ENCODE measurements around the gene IQCM.

IQCM gene

DNA sequence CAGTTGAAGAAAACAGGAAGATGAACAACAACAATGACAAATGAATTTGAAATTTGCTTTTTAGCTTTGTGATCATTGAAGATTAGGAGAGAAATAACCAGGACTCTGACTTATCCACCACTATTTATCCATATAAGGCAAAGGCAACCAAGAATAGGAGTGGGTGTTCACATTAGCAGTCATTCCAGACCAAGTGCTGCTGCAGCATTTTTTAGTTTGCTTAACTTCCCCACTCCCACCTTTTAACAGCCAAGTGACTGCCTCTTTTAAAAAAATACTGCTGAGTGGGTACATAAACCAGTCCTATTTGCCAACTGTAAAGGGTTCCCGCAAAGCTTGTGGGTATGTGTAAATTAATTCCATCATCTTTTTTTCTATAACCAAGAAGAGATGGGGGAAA, 230.9 kb downstream of the IQCM start:
- no peaks in the 10 kb centered on the region for H3K27me3 ChIP-seq (replicated peaks)
- no peak overlapping the region for H3K4me3 ChIP-seq (ENCODE audit: low read depth, low read length)
- TF ChIP-seq, protein P1, sequence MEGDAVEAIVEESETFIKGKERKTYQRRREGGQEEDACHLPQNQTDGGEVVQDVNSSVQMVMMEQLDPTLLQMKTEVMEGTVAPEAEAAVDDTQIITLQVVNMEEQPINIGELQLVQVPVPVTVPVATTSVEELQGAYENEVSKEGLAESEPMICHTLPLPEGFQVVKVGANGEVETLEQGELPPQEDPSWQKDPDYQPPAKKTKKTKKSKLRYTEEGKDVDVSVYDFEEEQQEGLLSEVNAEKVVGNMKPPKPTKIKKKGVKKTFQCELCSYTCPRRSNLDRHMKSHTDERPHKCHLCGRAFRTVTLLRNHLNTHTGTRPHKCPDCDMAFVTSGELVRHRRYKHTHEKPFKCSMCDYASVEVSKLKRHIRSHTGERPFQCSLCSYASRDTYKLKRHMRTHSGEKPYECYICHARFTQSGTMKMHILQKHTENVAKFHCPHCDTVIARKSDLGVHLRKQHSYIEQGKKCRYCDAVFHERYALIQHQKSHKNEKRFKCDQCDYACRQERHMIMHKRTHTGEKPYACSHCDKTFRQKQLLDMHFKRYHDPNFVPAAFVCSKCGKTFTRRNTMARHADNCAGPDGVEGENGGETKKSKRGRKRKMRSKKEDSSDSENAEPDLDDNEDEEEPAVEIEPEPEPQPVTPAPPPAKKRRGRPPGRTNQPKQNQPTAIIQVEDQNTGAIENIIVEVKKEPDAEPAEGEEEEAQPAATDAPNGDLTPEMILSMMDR (IDR thresholded peaks at IDR 0.05; ENCODE audit: low read depth, low read length, missing control alignments) = no peak
- no peak for DNase-seq
- H3K36me3 ChIP-seq (replicated peaks) = no peaks in the 10 kb centered on the region
- in situ Hi-C loops (cut with HindIII; ENCODE audit: low pct_ligation_motif_present, low sequenced_read_pairs) = no loop called here
- no peak overlapping the region for H3K27ac ChIP-seq

DNA sequence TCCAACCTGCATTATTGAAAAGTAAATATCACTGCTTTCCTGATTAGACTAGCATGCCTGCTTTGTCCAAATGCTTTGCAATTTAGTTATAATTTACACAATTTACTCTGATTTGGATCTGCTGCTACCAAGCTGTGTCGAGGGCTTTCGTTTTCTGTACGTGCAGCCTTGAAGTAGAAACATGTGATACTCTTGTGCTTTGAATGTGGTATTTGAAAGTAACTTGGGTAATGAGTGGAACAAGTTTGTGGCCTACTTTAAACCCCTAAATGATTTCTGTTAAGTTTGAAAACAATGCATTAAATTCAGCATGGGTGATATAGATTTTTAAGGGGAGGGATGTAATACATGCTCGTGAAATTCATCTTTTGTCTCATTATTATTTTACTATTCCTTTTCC, 240.7 kb downstream of the IQCM start:
- DNase-seq = no peak
- Histone ChIP-seq H3K4me3 (ENCODE audit: low read depth, low read length) (no peak overlapping the region), H3K36me3 (replicated peaks) (no peaks in the 10 kb centered on the region), H3K27me3 (replicated peaks) (no peaks in the 10 kb centered on the region), H3K27ac (no peak overlapping the region)
- in situ Hi-C loops (cut with HindIII; ENCODE audit: low pct_ligation_motif_present, low sequenced_read_pairs) = no loop called here
- TF ChIP-seq, protein P1 (IDR thresholded peaks at IDR 0.05; ENCODE audit: low read depth, low read length, missing control alignments) = no peak

DNA sequence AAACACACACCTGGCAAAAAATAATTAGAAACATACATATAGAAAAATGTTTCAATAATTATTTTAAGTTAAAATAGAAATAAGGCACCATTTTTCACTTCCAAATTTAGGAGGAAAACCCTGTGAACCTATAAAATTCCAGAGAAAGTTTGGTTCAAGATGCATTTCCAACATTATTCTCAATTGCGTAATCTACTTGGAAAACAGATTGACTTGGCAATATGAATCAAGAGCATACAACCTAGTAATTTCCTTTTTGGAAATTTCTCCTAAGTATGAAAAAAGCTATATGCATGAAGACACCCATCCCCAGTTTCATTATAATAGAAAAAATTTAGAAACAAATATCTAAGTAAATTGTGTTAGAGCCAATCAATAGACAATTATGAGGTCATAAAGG, 242.9 kb downstream of the IQCM start:
- no peak for DNase-seq
- Histone ChIP-seq H3K27me3 (replicated peaks) (no peaks in the 10 kb centered on the region), H3K36me3 (replicated peaks) (no peaks in the 10 kb centered on the region), H3K4me3 (ENCODE audit: low read depth, low read length) (no peak overlapping the region), H3K27ac (no peak overlapping the region)
- in situ Hi-C loops (cut with HindIII; ENCODE audit: low pct_ligation_motif_present, low sequenced_read_pairs) = no loop called here
- TF ChIP-seq, protein P1 (IDR thresholded peaks at IDR 0.05; ENCODE audit: low read depth, low read length, missing control alignments) = no peak

DNA sequence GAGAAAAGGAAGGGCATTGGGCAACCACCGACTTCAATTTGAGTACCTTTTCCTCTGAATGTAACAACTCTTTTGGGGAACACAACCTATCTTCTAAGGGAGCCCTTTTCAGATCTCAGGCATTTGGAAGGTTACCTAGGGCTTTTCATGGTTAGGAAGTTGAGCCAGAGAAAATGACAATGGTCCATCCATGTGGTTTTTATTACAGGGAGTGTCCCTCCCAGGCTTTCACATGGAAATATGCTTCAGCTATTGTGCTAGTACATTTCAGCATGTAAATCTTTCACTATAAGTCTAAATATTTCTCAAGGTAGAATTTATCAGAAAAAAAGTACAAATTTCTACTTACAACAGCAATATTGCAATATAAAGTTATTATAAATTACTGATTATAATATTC, 259.8 kb downstream of the IQCM start:
- in situ Hi-C loops (cut with HindIII; ENCODE audit: low pct_ligation_motif_present, low sequenced_read_pairs) = no loop called here
- Histone ChIP-seq H3K4me3 (ENCODE audit: low read depth, low read length) (no peak overlapping the region), H3K27ac (no peak overlapping the region), H3K36me3 (replicated peaks) (no peaks in the 10 kb centered on the region), H3K27me3 (replicated peaks) (no peaks in the 10 kb centered on the region)
- TF ChIP-seq, protein P1 (IDR thresholded peaks at IDR 0.05; ENCODE audit: low read depth, low read length, missing control alignments) = no peak
- no peak for DNase-seq

DNA sequence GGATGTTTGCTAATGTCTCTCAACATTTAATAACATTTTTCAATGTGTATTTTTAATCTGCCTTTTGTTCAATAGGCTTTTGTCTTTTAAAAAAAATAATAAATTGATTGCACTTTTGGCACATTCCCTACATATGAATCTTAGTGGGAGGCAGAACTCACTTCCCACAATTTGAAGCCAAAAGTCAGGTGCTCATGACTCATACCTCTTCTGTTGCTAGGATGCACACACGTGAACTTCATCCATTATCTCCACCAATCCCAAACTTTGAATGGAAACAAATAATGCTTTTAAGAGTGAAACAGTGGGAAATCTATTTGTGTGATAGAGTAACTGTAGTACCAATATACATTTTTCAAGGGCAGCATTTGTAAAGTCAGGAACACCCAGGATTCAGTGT, 260.5 kb downstream of the IQCM start:
- TF ChIP-seq, protein P1 (IDR thresholded peaks at IDR 0.05; ENCODE audit: low read depth, low read length, missing control alignments) = no peak
- peak; percentile 1 for DNase-seq
- no peak overlapping the region for H3K27ac ChIP-seq
- in situ Hi-C loops (cut with HindIII; ENCODE audit: low pct_ligation_motif_present, low sequenced_read_pairs) = no loop called here
- H3K4me3 ChIP-seq (ENCODE audit: low read depth, low read length) = no peak overlapping the region
- no peaks in the 10 kb centered on the region for H3K36me3 ChIP-seq (replicated peaks)
- no peaks in the 10 kb centered on the region for H3K27me3 ChIP-seq (replicated peaks)

DNA sequence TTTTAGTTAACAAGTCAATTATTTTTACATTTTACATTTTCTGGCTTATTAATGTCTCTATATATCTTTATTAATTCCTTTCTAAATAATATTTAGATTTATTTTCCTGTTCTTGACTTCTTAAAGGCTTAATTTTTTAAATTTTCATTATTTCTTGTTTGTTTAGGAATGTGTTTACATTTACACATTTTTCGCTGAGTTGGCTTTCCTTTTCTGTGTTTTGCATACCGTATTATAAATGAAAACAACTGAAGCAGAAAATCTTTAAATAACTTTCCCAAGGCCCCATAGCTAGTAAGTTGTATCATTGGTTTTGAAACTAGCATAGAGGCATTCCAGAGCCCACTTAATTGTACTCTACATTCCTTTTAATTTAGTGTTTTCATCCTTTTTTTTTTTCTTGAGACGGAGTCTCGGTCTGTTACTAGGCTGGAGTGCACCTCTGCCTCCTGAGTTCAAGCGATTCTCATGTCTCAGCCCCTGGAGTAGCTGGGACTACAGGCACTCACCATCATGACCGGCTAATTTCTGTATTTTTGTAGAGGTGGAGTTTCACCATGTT, 261.6 kb downstream of the IQCM start:
- TF ChIP-seq, protein P1 (IDR thresholded peaks at IDR 0.05; ENCODE audit: low read depth, low read length, missing control alignments) = no peak
- in situ Hi-C loops (cut with HindIII; ENCODE audit: low pct_ligation_motif_present, low sequenced_read_pairs) = no loop called here
- DNase-seq = no peak
- H3K36me3 ChIP-seq (replicated peaks) = no peaks in the 10 kb centered on the region
- no peak overlapping the region for H3K27ac ChIP-seq
- no peaks in the 10 kb centered on the region for H3K27me3 ChIP-seq (replicated peaks)
- H3K4me3 ChIP-seq (ENCODE audit: low read depth, low read length) = no peak overlapping the region
